ENCODE results near the gene CDH11. TPM values are rescaled to one million over a fixed set of nuclear protein-coding genes. Genes with fewer than 3 reads are reported as not detected.

CDH11 gene
- total and polyA plus RNA-seq, 4 donors, result 0.72 to 5.3 (median 1.9) TPM

- no peak overlapping the region for H3K4me3 ChIP-seq (ENCODE audit: low read depth in 1 of 3, low read length in 3 of 3)
Observed at GRCh38 chr16:65117811-65118448, 3.9 kb downstream of the CDH11 start.

GRCh38 chr16:65116818-65117430 lies 4.9 kb downstream of the CDH11 start:
- Histone ChIP-seq H3K4me3 (ENCODE audit: low read depth in 1 of 3, low read length in 3 of 3) (no peak overlapping the region), H3K9ac (ENCODE audit: low read depth in 1 of 2, low read length in 2 of 2) (no peak overlapping the region), H3K27me3 (ENCODE audit: control insufficient read depth in 4 of 4, insufficient read depth in 4 of 4, low read length in 3 of 4) (peaks cover 0 to 4% (median 2%) of the 10 kb centered on the region in 4 donors), H3K36me3 (ENCODE audit: control insufficient read depth in 4 of 4, insufficient read depth in 3 of 4, low read depth in 1 of 4, low read length in 3 of 4) (no peaks in the 10 kb centered on the region), H3K27ac (ENCODE audit: low read depth in 1 of 2, low read length in 2 of 2) (no peak overlapping the region), H3K4me1 (ENCODE audit: control insufficient read depth in 4 of 4, insufficient read depth in 4 of 4, low read length in 3 of 4) (peaks cover 5 to 10% (median 6%) of the 10 kb centered on the region in 4 donors), H3K9me3 (ENCODE audit: control insufficient read depth in 4 of 4, low read length in 3 of 4) (no peaks in the 10 kb centered on the region)
- DNase-seq (ENCODE audit: low spot score), result no peak
- TF ChIP-seq, protein P1, sequence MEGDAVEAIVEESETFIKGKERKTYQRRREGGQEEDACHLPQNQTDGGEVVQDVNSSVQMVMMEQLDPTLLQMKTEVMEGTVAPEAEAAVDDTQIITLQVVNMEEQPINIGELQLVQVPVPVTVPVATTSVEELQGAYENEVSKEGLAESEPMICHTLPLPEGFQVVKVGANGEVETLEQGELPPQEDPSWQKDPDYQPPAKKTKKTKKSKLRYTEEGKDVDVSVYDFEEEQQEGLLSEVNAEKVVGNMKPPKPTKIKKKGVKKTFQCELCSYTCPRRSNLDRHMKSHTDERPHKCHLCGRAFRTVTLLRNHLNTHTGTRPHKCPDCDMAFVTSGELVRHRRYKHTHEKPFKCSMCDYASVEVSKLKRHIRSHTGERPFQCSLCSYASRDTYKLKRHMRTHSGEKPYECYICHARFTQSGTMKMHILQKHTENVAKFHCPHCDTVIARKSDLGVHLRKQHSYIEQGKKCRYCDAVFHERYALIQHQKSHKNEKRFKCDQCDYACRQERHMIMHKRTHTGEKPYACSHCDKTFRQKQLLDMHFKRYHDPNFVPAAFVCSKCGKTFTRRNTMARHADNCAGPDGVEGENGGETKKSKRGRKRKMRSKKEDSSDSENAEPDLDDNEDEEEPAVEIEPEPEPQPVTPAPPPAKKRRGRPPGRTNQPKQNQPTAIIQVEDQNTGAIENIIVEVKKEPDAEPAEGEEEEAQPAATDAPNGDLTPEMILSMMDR (IDR thresholded peaks at IDR 0.05; ENCODE audit: low read depth, low read length, missing input control), result no peak
- TF ChIP-seq REST (IDR thresholded peaks at IDR 0.05) (no peak), EGR1 (IDR thresholded peaks at IDR 0.05; ENCODE audit: low read depth in 2 of 2) (no peak), GABPA (IDR thresholded peaks at IDR 0.05 in 1 of 2, conservative IDR thresholded peaks at IDR 0.05 in 1 of 2) (no peak), HNF4A (conservative IDR thresholded peaks at IDR 0.05) (no peak)
- 67% methylated on average over 5 of the region's 5 CpGs for WGBS

More at GRCh38 chr16:65117811-65118448, 3.9 kb downstream of the CDH11 start:
- Histone ChIP-seq H3K27me3 (ENCODE audit: control insufficient read depth in 4 of 4, insufficient read depth in 4 of 4, low read length in 3 of 4) (peaks cover 0 to 4% (median 2%) of the 10 kb centered on the region in 4 donors), H3K9ac (ENCODE audit: low read depth in 1 of 2, low read length in 2 of 2) (no peak overlapping the region), H3K36me3 (ENCODE audit: control insufficient read depth in 4 of 4, insufficient read depth in 3 of 4, low read depth in 1 of 4, low read length in 3 of 4) (no peaks in the 10 kb centered on the region), H3K27ac (ENCODE audit: low read depth in 1 of 2, low read length in 2 of 2) (no peak overlapping the region), H3K9me3 (ENCODE audit: control insufficient read depth in 4 of 4, low read length in 3 of 4) (no peaks in the 10 kb centered on the region), H3K4me1 (ENCODE audit: control insufficient read depth in 4 of 4, insufficient read depth in 4 of 4, low read length in 3 of 4) (peaks cover 6 to 16% (median 11%) of the 10 kb centered on the region in 4 donors)
- peak; percentile 43 for DNase-seq (ENCODE audit: low spot score)
- no peak for TF ChIP-seq SP1 (IDR thresholded peaks at IDR 0.05)
- TF ChIP-seq RXRA (IDR thresholded peaks at IDR 0.05), result no peak
- no peak for TF ChIP-seq EGR1 (IDR thresholded peaks at IDR 0.05; ENCODE audit: low read depth in 2 of 2)
- TF ChIP-seq ZBTB33 (IDR thresholded peaks at IDR 0.05), result no peak
- TF ChIP-seq, protein P2, sequence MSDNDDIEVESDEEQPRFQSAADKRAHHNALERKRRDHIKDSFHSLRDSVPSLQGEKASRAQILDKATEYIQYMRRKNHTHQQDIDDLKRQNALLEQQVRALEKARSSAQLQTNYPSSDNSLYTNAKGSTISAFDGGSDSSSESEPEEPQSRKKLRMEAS (IDR thresholded peaks at IDR 0.05), result no peak
- TF ChIP-seq, protein P1 (IDR thresholded peaks at IDR 0.05; ENCODE audit: low read depth, low read length, missing input control), result peak; percentile 83
- no peak for TF ChIP-seq HNF4G (IDR thresholded peaks at IDR 0.05)
- no peak for TF ChIP-seq FOXA2 (IDR thresholded peaks at IDR 0.05)
- TF ChIP-seq RAD21 (IDR thresholded peaks at IDR 0.05), result peak; percentile 89 to 93
- 3% methylated on average over 8 of the region's 8 CpGs for WGBS

Measured in liver (tissue), 9 donors.